HG02623 (cell line): ENCODE data around the gene SP9.
"Not testable (repeated sequence)": the region's sequence is repeated elsewhere in the genome, so short reads cannot be mapped to it uniquely, and the experiment has no call there.

ENCODE experiments used
- ATAC-seq: cut with Tn5 transposase; IDR thresholded peaks from one replicate; pipeline ENCODE4 v1.9.1; 2021; ENCODE audit warnings: moderate library complexity; ENCODE audit not compliant: unreplicated experiment

The SP9 gene

DNA sequence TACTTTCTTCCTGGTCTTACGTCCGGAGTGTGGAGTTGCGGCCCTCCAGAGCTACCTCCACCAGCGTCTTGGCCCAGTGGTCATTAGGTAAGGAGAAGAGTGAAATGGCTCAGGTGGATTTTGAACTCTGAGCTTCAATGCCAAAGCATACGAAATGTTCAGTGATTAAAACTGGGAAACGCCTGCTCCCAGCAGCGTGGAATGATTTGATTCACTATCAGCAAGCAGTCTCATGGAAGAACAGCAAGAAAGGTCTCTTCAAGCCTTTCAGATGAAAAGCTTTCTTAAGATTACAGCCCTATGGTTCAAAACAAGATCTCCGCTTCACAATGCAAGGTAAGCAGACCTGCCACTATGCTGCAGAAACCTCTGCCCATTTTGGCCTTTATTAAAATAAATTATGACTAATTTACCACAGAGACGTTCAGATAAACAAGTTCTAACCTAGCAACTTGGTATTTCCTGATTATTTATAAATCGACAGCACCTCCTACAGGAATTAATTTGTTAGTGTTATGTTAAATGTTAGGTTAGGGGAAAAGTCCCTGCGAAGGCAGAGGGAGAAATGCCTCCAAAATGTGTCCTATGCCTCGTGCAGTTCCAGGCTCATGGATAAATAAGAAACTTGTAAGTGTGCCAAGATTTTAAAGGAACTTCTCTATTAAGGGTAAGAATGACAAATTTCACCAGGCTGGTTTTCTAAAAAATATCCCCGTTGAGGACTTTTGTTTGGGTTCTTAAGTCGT, 10.1 kb downstream of the SP9 start:
- no peak for ATAC-seq

DNA sequence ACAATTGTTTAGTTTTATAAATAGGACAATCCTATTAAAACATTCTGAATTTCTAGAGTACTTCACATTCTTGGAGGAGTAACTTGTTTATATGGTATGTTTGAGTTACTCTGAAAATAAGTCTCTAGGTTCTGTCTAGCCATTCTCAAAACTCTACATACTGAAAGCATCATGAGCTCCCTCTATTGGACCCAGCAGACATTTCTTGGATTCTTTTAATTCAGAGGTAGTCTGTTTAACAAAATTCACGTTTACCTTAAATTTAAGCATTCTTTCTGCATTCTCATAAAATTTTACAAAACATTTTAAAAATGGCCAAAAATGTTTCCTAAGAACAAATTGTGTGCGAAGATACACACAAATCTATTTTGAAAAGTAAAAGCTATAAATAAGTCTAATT, 15.3 kb downstream of the SP9 start:
- ATAC-seq = no peak

DNA sequence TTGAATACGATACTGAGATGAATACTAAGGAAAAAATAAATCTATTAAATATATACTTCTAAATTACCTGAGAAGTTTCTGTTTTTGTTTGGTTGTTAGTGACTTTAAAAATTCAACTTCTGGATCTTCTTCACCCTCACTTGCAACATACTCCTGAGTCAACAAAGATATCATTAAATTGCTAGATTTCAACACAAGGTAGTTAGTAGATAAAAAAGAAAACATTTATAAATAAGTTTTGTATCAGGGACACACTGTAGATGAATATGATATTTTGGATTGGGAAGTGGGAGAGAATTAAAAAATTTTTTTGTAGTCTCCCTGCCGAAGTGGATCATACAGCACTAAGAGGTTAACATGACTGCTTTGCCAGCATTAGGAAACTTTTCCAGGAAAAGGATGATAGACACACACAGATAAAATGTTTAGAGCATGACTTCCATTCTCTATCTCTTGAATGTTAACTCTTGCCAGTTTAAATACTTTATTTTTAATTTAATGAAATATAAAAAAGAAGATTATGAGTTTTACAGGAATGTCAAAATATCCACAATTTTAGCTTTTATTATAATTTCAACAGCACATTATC, 15.9 kb downstream of the SP9 start:
- ATAC-seq = no peak

GRCh38 chr2:174353004-174353403, 18.2 kb downstream of the SP9 start:
- ATAC-seq = no peak

DNA sequence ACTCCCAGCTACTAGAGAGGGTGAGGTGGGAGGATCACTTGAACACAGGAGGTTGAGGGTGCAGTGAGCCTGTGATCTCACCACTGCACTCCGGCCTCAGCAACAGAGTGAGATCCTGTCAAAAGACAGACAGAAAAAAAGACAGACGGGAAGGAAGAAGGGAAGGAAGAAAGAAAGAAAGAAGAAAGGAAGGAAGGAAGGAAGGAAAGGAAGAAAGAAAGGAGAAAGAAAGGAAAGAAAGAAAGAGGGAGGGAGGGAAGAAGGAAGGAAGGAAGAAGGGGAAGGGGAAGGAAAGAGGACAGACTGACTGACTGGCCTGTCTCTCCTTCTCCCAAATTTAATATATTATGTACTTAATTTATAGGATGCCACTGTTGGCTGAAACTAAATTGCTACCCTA, 21.6 kb downstream of the SP9 start:
- ATAC-seq = no peak

GRCh38 chr2:174359663-174360062, 24.9 kb downstream of the SP9 start:
- not testable (repeated sequence) for ATAC-seq

GRCh38 chr2:174362949-174363348, 28.2 kb downstream of the SP9 start:
- ATAC-seq = no peak

DNA sequence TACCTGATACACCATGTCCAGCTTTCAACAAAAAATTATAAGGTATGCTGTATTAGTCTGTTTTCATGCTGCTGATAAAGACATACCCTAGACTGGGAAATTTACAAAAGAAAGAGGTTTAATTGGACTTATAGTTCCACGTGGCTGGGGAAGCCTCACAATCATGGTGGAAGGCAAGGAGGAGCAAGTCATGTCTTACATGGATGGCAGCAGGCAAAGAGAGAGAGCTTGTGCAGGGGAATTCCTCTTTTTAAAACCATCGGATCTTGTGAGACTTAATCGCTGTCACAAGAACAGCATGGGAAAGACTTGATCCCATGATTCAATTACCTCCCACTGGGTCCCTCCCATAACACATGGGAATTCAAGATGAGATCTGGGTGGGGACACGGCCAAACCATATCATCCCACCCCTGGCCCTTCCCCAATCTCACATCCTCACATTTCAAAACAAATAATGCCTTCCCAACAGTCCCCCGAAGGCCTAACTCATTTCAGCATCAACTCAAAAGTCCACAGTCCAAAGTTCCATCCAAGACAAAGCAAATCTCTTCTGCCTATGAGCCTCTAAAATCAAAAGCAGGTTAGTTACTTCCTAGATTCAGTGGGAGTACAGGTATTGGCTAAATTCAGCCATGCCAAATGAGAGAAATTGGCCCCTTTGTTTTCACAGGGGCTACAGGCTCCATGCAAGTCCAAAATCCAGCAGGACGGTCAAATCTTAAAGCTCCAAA, 28.9 kb downstream of the SP9 start:
- ATAC-seq = not testable (repeated sequence)

DNA sequence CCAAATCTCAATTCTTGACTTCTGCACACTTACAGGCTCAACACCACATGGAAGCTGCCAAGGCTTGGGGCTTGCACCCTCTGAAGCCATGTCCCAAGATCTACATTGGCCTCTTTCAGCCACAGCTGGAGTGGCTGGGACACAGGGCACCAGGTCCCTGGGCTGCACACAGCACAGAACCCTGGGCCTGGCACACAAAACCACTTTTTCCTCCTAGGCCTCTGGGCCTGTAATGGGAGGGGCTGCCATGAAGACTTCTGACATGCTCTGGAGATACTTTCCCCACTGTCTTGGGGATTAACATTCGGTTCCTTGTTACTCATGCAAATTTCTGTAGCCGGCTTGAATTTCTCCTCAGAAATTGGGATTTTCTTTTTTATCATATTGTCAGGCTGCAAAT, 29.9 kb downstream of the SP9 start:
- no peak for ATAC-seq

- no peak for ATAC-seq
Observed at GRCh38 chr2:174365571-174365970, 30.8 kb downstream of the SP9 start.

- ATAC-seq = no peak
Observed at GRCh38 chr2:174368691-174369090, 33.9 kb downstream of the SP9 start.

GRCh38 chr2:174376967-174377366, 42.2 kb downstream of the SP9 start:
- ATAC-seq = no peak

- no peak for ATAC-seq
Observed at GRCh38 chr2:174383796-174384195, 49.0 kb downstream of the SP9 start.

DNA sequence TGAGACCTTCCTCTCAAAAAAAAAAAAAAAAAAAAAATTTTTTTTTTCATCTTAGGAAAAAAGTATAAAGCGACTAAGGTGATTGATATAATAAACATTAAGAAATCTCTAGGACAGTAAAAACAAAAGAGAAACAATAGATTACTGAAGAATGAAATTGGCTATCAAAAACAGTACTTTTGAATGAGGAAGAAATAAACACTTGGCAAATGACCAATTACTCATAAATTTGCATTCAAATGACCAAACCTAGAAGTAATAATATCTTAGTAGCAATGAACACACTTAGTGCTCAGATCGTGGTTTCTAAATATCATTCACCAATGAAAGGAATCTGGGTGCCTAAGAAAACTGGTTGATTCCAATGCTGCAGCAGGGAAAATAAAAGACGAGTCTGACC, 50.4 kb downstream of the SP9 start:
- ATAC-seq = no peak
